GM12801 (cell line): Measurements from ENCODE around the gene AKNA.

ENCODE experiments used
- TF ChIP-seq, protein P1 (sequence below): IDR thresholded peaks from one replicate; pipeline ENCODE4 v1.5.1; 2011; ENCODE audit warnings: control low read depth; ENCODE audit not compliant: insufficient read length; ENCODE audit errors: extremely low read depth

AKNA gene

GRCh38 chr9:114395334-114395617, 7.5 kb upstream of the AKNA start:
- TF ChIP-seq, protein P1, sequence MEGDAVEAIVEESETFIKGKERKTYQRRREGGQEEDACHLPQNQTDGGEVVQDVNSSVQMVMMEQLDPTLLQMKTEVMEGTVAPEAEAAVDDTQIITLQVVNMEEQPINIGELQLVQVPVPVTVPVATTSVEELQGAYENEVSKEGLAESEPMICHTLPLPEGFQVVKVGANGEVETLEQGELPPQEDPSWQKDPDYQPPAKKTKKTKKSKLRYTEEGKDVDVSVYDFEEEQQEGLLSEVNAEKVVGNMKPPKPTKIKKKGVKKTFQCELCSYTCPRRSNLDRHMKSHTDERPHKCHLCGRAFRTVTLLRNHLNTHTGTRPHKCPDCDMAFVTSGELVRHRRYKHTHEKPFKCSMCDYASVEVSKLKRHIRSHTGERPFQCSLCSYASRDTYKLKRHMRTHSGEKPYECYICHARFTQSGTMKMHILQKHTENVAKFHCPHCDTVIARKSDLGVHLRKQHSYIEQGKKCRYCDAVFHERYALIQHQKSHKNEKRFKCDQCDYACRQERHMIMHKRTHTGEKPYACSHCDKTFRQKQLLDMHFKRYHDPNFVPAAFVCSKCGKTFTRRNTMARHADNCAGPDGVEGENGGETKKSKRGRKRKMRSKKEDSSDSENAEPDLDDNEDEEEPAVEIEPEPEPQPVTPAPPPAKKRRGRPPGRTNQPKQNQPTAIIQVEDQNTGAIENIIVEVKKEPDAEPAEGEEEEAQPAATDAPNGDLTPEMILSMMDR: no peak

- TF ChIP-seq, protein P1: no peak
Observed at GRCh38 chr9:114394523-114395333, 6.9 kb upstream of the AKNA start.

DNA sequence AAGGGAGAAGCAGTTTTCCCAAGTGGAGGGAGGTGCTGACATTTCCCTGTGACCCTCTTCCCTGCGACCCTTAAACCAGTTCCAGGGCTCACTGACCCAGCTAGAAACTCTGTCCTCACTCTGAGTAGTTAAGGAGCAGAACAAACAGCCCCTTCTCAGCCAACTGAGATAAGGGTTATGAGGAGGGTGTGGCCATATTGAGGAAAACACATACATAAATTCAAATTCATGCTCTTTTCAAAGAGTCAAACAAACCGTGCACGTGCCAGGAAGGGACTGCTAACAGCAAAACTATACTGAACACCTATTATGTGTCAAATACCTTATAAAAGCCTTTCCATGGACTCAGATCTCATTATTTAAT, 4.9 kb upstream of the AKNA start:
- TF ChIP-seq, protein P1: no peak

DNA sequence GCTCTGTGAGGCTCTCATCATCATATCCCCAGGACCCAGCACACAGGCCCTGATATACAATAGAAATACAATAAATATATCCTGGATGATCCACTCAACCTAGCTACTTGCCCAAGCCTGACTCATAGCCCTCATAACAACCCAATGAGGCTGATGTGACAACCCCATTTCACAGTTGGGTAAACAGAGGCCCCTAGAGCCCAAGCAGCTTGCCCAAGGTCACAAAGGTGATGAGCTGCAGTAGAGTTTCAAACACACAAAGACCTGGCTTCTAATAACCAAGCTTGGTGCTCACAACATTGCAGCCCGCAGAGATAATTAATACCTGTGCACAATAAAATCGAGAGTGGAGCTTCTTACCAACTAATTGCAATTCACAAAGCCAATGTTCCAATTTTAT, 3.2 kb upstream of the AKNA start:
- TF ChIP-seq, protein P1: no peak

- TF ChIP-seq, protein P1: no peak
Observed at GRCh38 chr9:114389612-114390368, 2.0 kb upstream of the AKNA start.

DNA sequence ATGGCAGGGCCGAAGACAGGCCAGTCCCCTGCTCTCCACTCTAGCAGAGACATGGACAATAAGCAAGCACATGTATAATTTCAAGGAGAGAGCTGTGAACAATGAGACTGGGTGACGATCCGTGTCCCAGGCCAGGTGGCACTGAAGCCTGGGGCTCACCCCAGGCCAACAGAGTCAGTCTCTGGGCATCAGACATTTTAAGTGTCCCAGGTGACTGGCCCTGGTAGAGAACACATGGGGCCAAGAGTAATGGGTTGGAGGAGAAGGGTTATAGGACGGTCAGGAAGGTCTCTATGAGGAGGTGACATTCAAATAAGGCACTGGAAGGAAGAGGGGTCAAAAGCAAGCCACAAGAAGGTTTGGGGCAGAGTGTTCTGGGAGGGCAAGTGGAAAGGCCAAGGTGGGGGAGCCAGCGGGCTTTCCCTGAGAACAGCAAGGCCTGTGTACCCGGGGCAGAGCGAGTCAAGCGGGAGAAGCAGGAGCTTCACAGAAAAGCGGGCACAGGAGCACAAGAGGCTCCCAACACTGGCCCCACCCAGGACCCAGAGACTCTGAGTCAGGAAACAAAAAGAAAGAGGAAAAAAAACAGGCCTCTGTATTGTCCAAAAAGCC, 1.1 kb upstream of the AKNA start:
- TF ChIP-seq, protein P1: no peak

GRCh38 chr9:114388357-114388682, 538 bp upstream of the AKNA start:
- TF ChIP-seq, protein P1: no peak
